CD4-positive, alpha-beta T cell treated with Interferon alpha-2 for 1 hour (primary cell): ENCODE results near the gene IL4I1.
A peak's percentile ranks its signal among the peaks of the same experiment; 100 is the strongest.
"Not testable (repeated sequence)": the region's sequence is repeated elsewhere in the genome, so short reads cannot be mapped to it uniquely, and the experiment has no call there.

Experiments used
- DNase-seq, 2 donors: peaks; one replicate each; pipeline ENCODE4 v3.0.0-alpha.2; 2020 to 2022

The IL4I1 gene, protein sequence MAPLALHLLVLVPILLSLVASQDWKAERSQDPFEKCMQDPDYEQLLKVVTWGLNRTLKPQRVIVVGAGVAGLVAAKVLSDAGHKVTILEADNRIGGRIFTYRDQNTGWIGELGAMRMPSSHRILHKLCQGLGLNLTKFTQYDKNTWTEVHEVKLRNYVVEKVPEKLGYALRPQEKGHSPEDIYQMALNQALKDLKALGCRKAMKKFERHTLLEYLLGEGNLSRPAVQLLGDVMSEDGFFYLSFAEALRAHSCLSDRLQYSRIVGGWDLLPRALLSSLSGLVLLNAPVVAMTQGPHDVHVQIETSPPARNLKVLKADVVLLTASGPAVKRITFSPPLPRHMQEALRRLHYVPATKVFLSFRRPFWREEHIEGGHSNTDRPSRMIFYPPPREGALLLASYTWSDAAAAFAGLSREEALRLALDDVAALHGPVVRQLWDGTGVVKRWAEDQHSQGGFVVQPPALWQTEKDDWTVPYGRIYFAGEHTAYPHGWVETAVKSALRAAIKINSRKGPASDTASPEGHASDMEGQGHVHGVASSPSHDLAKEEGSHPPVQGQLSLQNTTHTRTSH

DNA sequence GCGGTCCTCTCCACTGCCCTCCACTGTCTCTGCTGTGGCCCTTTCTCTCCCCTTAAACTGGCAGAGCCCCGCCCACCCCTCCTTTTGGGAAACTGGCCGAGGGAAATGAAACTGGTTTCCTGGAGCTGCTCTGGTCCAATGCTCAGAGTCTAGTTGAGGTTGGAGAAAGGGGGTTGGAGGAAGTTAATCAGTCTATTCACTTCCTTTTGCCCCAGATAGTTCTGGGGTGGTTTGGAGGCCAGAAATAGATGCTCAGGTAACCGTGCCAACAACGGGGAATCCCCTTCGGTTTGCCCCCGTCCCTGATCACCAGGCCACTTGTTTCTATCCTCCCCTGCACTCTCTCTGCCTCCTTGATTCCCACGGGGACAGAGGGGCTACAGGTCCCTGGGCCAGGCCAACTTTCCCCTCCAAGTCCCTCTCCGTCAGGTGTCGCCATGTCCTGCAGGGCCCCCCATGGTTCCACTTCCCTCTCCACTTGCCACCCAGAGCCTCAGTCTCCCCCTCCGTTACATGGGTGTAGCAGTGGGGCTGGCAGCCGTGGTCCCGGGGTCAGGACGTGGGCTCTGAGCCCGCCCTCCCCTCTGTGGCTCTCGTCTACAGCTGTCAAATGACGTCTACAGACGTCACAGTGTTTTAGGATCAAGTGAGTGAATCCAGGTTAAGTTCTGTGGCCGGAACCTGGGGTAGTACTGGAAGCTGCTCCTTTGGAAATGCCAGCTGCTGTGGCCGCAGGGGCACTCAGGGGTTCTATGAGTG lies at the start of gene IL4I1:
Gene IL4I1, minus strand, starts transcription at position 25 of the 759 bp plus-strand sequence. CDS start 727 bp downstream, outside the sequence.
- peak; percentile 85 to 90 for DNase-seq

- no peak for DNase-seq
Measured at GRCh38 chr19:49946415-49946814, 49.7 kb upstream of the IL4I1 start.

- peak in 1 of 2 donors; percentile 19 for DNase-seq
Measured at GRCh38 chr19:49944567-49944966, 47.9 kb upstream of the IL4I1 start.

GRCh38 chr19:49940482-49940791 lies 43.8 kb upstream of the IL4I1 start:
- DNase-seq = no peak

DNA sequence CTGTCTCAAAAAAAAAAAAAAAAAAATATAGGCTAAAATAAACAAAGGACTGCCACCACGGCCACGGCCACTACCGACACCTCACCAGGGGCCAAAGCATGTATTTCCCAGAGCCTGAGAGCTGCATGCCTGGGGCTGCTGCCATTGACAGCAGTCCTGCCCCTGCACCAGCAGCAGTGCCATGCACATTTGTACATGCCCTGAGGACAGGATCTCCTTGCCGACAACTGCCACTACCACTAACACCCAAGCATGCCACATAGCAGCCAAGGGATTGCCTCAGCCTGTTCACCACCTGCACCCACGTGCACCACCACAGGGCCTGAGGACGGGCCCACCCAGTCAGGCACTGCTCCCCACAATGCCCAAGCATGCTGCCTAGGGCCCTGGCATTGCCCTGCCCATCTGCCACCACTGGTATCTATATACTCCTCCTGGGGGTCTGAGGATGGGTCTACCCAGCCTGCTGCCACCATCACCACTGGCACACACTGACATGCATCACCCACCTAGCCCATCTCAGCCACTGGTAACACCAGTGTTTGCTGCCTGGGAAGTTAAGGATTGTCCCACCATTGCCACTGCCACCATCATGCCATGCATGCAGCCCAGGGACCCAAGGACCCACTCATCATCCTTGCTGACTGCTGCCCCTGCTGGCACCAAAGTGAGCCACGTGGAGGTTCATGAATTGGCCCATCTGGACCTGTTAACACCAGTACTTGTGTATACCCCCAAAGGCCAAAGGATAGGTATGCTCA lies 43.2 kb upstream of the IL4I1 start:
- DNase-seq = no peak

GRCh38 chr19:49938662-49939061 lies 42.0 kb upstream of the IL4I1 start:
- DNase-seq = no peak

- peak; percentile 75 to 79 for DNase-seq
Measured at GRCh38 chr19:49937750-49938381, 41.2 kb upstream of the IL4I1 start.

DNA sequence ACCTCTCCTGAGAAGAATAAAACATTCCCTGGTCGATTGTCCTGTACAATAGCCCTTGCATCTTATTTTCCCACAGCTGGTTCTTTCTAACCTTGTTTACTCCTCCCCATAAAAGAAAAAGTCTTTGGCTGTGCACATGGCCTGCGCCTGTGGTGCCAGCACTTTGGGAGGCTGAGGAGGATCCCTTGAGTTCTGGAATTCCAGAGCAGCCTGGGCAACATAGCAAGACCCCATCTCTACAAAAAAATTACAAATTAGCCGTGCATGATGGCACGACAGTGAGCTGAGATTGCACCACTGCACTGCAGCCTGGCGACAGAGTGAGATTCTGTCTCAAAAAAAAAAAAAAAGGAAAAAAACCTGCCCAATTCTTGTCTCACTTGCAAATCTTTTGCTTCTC lies 39.9 kb upstream of the IL4I1 start:
- DNase-seq = no peak

DNA sequence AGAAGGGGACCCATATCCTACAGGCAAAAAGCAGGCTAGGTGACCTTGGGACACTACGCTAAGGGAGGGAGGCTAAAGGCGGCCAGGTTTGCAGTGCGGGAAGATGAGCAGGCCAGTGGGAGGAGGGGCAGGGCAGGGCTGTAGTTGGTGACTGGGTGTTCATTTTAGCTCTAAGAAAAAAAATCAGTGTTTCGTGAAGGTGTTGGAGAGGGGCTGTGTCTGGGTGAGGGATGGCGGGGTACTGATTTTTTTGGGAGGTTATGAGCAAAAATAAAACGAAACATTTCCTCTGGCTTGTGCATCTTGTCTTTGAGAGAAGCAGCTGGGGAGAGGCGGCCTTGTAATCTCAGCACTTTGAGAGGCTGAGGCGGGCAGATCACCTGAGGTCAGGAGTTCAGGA lies 37.0 kb upstream of the IL4I1 start:
- no peak for DNase-seq

GRCh38 chr19:49932731-49933131 lies 36.0 kb upstream of the IL4I1 start:
- peak; percentile 33 to 64 for DNase-seq

- no peak for DNase-seq
Measured at GRCh38 chr19:49932041-49932451, 35.4 kb upstream of the IL4I1 start.

DNA sequence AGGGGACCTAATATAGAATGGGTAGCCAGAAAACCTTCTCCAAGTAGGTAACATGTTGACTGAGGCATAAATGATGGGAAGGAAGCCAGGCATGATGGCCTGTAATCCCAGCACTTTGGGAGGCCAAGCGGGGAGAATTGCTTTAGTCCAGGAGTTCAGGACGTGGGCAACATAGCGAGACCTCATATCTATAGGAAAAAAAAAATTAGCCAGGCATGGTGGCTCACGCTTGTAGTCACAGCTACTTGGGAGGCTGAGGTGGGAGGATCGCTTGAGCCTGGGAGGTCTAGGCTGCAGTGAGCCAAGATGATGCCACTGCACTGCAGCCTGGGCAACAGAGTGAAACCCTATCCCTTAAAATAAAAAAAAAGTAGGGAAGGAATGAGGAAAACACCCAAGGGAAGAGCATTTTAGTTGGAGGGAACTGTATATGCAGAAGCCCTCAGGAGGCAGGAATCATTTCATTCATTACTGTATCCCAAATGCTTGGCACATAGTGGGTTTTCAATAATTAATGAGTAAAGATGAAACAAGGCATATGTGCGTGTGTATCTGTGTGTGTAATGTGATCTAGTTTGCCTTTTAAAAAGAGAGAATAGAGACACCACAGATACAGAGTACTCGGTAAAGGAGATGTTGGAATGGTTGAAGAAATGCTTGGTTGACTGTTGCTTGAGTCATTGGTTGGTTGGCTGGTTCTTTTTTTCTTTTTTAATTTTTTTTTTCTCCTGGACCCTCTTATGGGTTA lies 34.8 kb upstream of the IL4I1 start:
- DNase-seq = no peak

DNA sequence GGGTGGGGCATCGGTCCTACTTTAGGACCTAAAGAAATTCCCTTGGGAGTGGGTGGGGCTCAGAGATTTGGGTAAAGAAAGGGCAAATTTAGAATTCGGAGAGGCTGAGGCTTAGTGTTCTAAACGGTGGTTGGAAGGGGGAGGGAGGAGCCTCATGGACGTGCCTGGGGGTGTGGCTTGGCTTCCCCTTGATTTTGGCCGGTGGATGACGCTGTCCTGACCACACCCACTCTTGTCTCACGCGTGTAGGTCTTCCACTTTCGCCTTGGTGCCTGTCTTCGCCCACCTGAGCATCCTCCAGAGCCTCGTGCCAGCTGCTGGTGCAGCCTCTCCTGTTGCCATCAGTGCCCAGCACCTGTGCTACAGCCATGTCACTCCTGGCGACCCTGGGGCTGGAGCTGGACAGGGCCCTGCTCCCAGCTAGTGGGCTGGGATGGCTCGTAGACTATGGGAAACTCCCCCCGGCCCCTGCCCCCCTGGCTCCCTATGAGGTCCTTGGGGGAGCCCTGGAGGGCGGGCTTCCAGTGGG lies 33.9 kb upstream of the IL4I1 start:
- peak; percentile 36 to 47 for DNase-seq

DNA sequence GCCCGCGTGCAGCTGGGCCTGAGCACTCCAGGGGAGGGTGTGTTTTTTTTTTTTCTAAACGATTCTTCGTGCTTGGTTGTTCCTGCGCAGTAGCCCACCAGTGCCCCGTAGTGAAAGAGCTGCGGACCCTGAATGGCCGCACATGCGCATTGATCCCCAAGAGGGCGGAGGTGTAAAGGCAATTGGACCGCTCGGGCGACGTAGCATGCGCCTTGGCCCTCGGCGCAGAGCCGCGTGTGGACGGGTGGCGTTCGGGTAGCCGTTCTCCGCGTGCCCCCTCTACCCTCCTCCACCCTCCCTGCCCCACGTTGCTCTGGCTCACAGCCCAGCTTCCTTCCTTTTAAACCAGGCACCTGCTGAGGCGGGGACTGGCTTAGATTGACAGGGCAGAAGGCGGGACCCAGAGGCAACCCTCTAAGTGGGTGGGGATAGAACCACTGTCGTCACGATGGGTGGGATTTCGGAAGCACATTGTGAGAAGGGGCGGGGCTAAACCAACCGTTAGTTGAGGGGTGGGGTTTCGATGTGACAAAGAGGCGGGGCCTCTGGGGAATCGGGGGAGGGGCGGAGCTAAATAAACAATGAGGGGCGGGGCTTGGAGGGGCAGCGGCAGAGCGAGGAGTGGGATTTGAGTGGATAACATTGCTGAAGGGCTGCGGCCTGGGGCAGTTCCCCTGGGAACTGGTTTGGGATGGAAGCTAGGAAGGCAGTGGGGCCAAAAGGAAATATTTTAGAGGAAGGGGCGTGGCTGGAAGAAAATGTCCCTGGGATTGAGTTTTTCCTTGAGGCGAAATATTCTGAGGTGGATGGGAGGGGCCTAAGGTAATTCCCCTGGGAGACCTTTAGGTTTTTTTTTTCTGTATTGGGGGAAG lies 33.2 kb upstream of the IL4I1 start:
- DNase-seq = peak; percentile 97

- peak; percentile 88 to 91 for DNase-seq
Measured at GRCh38 chr19:49929121-49929610, 32.5 kb upstream of the IL4I1 start, which contains the start of the genes ATF5 and NUP62. ATF5 (plus strand) TSS chr19:49929205; CDS start chr19:49930851, 1,646 bp downstream. NUP62 (minus strand) TSS chr19:49929504; CDS start chr19:49909807, 19,697 bp downstream.

GRCh38 chr19:49927526-49928264 lies 31.0 kb upstream of the IL4I1 start:
- DNase-seq = no peak

- DNase-seq = no peak
Measured at GRCh38 chr19:49926515-49926914, 29.8 kb upstream of the IL4I1 start.

DNA sequence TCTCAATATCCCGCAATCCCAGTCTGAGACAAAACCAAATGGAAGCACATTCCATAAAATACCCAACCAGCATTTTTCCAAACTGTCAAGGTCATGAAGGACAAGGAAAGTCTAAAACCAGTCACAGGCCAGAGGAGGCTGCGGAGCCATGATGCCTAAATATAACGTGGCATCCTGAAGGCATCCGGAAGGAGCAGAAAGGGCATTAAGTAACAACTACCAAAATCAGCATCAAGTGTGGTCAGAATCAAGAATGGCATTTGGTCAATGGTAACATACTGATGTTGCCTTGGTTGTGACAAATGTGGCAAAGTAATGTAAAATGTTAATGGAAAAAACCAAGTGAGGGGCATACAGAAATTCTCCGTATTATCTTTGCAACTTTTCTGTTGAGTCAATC lies 28.8 kb upstream of the IL4I1 start:
- no peak for DNase-seq

GRCh38 chr19:49924881-49925210 lies 28.2 kb upstream of the IL4I1 start:
- not testable (repeated sequence) for DNase-seq
